Peyer's patch (tissue), 4 donors: ENCODE measurements around the gene PLG.

Source experiments
- POLR2A ChIP-seq, 2 donors: fragments of 450-650 bp; IDR thresholded peaks; one replicate each; pipeline ENCODE4 v1.5.1; 2017; ENCODE audit warnings: antibody characterized with exemption in 2 of 2, mild to moderate bottlenecking in 2 of 2, moderate library complexity in 2 of 2
- TF ChIP-seq, protein P1 (sequence below), 6 experiments: fragments of 450-650 bp in 4 of 6; fragments of 200-600 bp in 2 of 6; sonication (generic) in 1 of 6; IDR thresholded peaks; one replicate each; pipeline ENCODE4 v1.5.1; 2017 to 2019; ENCODE audit warnings: antibody characterized with exemption in 6 of 6, mild to moderate bottlenecking in 3 of 6, moderate library complexity in 1 of 6

GRCh38 chr6:160750276-160750689 is 48.2 kb downstream of the PLG start:
- TF ChIP-seq, protein P1, sequence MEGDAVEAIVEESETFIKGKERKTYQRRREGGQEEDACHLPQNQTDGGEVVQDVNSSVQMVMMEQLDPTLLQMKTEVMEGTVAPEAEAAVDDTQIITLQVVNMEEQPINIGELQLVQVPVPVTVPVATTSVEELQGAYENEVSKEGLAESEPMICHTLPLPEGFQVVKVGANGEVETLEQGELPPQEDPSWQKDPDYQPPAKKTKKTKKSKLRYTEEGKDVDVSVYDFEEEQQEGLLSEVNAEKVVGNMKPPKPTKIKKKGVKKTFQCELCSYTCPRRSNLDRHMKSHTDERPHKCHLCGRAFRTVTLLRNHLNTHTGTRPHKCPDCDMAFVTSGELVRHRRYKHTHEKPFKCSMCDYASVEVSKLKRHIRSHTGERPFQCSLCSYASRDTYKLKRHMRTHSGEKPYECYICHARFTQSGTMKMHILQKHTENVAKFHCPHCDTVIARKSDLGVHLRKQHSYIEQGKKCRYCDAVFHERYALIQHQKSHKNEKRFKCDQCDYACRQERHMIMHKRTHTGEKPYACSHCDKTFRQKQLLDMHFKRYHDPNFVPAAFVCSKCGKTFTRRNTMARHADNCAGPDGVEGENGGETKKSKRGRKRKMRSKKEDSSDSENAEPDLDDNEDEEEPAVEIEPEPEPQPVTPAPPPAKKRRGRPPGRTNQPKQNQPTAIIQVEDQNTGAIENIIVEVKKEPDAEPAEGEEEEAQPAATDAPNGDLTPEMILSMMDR (IDR thresholded peaks at IDR 0.05), result peak in 1 of 6 experiments; percentile 6
- no peak for TF ChIP-seq POLR2A (IDR thresholded peaks at IDR 0.05)
